Measurements from ENCODE around the gene USP54.

The USP54 gene

DNA sequence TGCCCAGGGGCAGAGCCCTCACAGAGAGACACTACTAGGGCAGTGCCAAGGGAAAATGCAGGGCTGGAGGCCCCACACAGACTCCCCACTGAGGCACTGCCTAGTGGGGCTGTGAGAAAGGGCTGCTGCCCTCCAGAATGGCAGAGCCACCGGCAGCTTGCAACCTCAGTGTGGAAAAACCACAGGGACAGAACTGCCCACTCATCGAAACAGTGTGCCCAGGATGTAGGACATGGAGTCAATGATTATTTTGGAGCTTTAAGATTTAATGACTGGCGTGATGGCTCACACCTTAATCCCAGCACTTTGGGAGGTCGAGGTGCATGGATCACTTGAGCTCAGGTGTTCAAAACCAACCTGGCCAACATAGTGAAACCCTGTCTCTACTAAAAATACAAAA is 130.2 kb downstream of the USP54 start:
- DNase-seq, result no peak

DNA sequence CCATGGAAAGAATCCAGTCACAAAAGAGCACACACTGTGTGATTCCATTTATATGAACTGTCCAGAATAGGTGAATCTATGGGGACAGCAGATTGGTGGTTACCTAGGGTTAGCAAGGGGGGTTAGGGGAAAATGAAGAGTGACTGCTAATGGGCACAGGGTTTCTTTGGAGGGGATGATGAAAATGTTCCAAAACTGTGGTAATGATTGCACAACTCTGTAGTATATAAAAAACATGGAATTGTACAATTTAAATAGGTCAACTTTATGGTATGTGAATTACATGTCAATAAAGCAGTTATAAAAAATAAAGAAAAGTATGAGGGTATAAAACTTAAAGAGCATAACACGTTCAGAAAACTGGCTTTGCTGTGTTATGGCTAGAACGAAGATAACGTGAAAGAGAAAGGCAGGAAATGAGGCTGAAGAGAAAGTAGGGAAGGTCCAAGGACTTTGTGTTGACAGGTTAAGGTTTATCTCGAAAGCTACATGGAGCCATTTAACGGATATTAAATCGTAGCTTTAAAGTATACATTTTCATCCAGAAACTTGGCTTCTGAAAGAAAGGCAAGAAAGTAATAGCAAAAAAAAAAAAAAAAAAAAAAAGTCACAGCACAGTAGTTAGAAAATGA is 131.3 kb downstream of the USP54 start:
- no peak for DNase-seq

DNA sequence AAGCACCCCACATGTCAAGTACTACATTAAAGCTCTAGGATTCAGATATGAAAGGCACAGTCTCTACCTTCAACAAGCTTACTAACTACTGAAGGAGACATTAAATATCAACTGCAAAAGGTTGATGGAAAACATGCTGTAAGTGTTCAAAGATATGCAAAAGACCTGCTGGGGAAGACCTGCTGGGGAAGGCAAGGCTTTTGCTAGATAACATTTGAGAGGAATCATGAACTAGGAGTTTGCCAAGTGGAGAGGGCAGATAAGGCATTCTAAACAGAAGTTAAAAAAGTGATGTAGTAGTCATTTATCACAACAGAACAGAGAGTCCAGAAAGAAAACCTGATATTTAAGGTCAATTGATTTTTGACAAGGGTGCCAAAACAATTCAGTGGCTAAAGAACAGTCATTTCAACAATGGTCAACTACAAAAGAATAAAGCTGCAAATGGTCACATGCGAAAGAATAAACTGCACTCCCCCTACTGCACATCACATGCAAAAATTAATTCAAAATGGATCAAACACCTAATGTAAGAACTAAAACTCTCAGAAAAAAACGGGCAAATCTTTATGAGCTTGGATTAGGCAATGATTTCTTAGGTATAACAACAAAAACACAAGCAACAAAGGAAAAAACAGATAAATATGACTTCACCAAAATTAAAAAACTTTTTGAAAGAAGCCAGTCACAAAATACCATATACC is 134.8 kb downstream of the USP54 start:
- no peak for DNase-seq

DNA sequence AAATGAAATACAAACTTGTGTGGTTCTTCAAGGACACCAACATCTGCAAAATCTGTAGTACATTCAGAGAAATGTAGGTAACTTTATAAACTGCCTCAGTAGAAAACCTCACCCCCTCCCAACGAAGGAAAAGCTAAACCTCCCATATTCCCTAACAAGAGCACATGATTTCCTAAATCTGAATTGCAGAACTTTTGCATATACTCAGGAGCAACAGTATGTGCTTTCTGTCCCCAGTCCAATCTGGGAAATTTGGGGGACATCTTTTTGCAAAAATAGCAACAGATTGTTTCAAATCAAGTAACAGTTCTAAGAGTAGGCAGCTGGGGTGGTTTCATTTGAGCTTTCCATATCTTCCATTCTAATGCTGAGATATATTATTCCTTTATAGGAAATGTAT is 142.0 kb downstream of the USP54 start:
- DNase-seq, result no peak

DNA sequence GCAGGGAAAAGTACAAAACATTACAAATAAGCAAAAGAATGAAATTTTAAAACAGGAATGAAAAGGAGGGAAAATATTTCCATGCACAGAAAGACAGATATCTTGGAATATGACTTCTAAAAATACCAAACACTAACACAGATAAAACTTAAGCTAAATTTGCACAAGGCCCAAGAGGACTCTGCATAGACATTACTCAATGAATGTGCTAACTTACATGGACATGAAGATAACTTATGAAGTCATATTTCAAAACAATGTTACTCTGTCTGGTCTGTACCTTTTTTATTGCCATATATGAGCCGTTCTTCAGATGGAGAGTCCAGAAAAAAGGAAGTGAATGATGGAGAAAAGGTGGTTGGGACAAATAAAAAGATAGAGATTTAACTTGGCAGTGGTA is 142.8 kb downstream of the USP54 start:
- no peak for DNase-seq
